Panc1 (cell line): Measurements from ENCODE around the gene INVS. TPM values are rescaled to one million over a fixed set of nuclear protein-coding genes. Genes with fewer than 3 reads are reported as not detected.

Experiments
- ATAC-seq: fragments of 200-7000 bp; cut with Tn5 transposase; 2 replicates; pipeline ENCODE4 v1.9.1; 2020; ENCODE audit warnings: mild to moderate bottlenecking, moderate library complexity
- BruUV-seq: library from RNA; stranded (reverse); fragments of 400-500 nt; replicated peaks from 2 replicates; lab custom pipeline; 2021; lab: Mats Ljungman, UMichigan
- CTCF ChIA-PET: fragments of 300-600 bp; sonication (Branson Sonifier 250); formaldehyde crosslinking; loops from one replicate; lab custom pipeline; 2022; ENCODE audit warnings: antibody characterized with exemption; lab: Charles Lee
- POLR2A ChIA-PET: fragments of 300-600 bp; sonication (Branson Sonifier 250); formaldehyde crosslinking; loops from one replicate; lab custom pipeline; 2022; ENCODE audit warnings: antibody characterized with exemption; lab: Charles Lee
- DNase-seq: peaks from one replicate; pipeline ENCODE4 v3.0.0-alpha.2; 2010; ENCODE audit warnings: low read depth, low spot score
- H3K27ac ChIP-seq: 2 replicates; pipeline ENCODE4 v1.5.1; 2011; ENCODE audit warnings: mild to moderate bottlenecking, low read length, inconsistent platforms
- H3K27me3 ChIP-seq: fragments of 200-500 bp; sonication (Bioruptor generic); 2 replicates; pipeline ENCODE4 v1.6.0; 2014; ENCODE audit warnings: low read length, inconsistent platforms; ENCODE audit not compliant: control insufficient read depth, insufficient read depth
- H3K36me3 ChIP-seq: fragments of 200-500 bp; sonication (Bioruptor generic); 2 replicates; pipeline ENCODE4 v1.5.1; 2014; ENCODE audit warnings: inconsistent platforms, mild to moderate bottlenecking, low read length, moderate library complexity; ENCODE audit not compliant: control insufficient read depth, insufficient read depth
- H3K4me1 ChIP-seq: 2 replicates; pipeline ENCODE4 v1.5.1; 2011; ENCODE audit warnings: inconsistent platforms, mild to moderate bottlenecking, low read length, moderate library complexity; ENCODE audit not compliant: control insufficient read depth, insufficient read depth
- H3K4me3 ChIP-seq, 2 experiments: 2 replicates each; pipeline ENCODE4 v1.5.1; 2011 to 2012; ENCODE audit warnings: low read depth in 2 of 2, low read length in 2 of 2, mild to moderate bottlenecking in 2 of 2, inconsistent platforms in 1 of 2, moderate library complexity in 1 of 2
- H3K9me3 ChIP-seq: fragments of 200-500 bp; sonication (Bioruptor generic); 2 replicates; pipeline ENCODE4 v1.5.1; 2014; ENCODE audit warnings: low read depth, mild to moderate bottlenecking, inconsistent platforms, low read length, moderate library complexity; ENCODE audit not compliant: control insufficient read depth, insufficient read depth
- CTCF ChIP-seq: fragments of 450-650 bp; IDR thresholded peaks from 2 replicates; pipeline ENCODE4 v1.5.1; 2017; ENCODE audit warnings: mild to moderate bottlenecking
- POLR2AphosphoS5 ChIP-seq: IDR thresholded peaks from 2 replicates; pipeline ENCODE4 v1.6.1; 2012; ENCODE audit warnings: mild to moderate bottlenecking, low read depth, low read length, moderate library complexity
- REST ChIP-seq, 2 experiments: IDR thresholded peaks; 2 replicates each; pipeline ENCODE4 v1.6.1; 2011 to 2012; ENCODE audit warnings: low read depth in 2 of 2, control low read depth in 1 of 2, low read length in 1 of 2, mild to moderate bottlenecking in 1 of 2, moderate library complexity in 1 of 2; ENCODE audit not compliant: insufficient read depth in 1 of 2
- SIN3A ChIP-seq: IDR thresholded peaks from 2 replicates; pipeline ENCODE4 v1.6.1; 2012; ENCODE audit warnings: low read depth, mild to moderate bottlenecking, low read length, moderate library complexity, borderline replicate concordance; ENCODE audit not compliant: insufficient read depth
- TCF7L2 ChIP-seq: IDR thresholded peaks from 2 replicates; pipeline ENCODE4 v1.6.1; 2011; ENCODE audit warnings: mild to moderate bottlenecking, low read depth, low read length, inconsistent platforms
- in situ Hi-C: cut with HindIII; loops from 2 replicates; pipeline ENCODE4 v1.10.0; 2016; ENCODE audit warnings: low sequenced_read_pairs, low pct_unique_long_range_greater_than_20kb
- intact Hi-C: fragments of 100-400 bp; cut with micrococcal nuclease; formaldehyde crosslinking; loops from one replicate; pipeline ENCODE4 v1.10.0; 2022; ENCODE audit not compliant: unreplicated experiment
- total RNA-seq: library from RNA; stranded (reverse); gene quantifications from one replicate; pipeline ENCODE4 v1.2.1, GENCODE V29; 2021; ENCODE audit not compliant: unreplicated experiment

The INVS gene
- total RNA-seq, 1 experiment from 2014 or later, result 8.2 TPM

- Histone ChIP-seq H3K27ac (no peak overlapping the region), H3K9me3 (no peaks in the 10 kb centered on the region), H3K4me1 (no peaks in the 10 kb centered on the region), H3K27me3 (no peaks in the 10 kb centered on the region), H3K4me3 (no peak overlapping the region), H3K36me3 (no peaks in the 10 kb centered on the region)
- TF ChIP-seq SIN3A (no peak), CTCF (no peak), REST (IDR thresholded peaks at IDR 0.05; ENCODE audit: insufficient read depth in 1 of 2, low read depth in 2 of 2, low read length in 1 of 2) (no peak), POLR2AphosphoS5 (no peak), TCF7L2 (no peak)
- no TSS peak for BruUV-seq
- DNase-seq (no peak), ATAC-seq (no peak)
- in situ Hi-C loops, result no loop called here
- intact Hi-C loops, result no loop called here
- ChIA-PET POLR2A (no interaction called here), CTCF (no interaction called here)
Measured at GRCh38 chr9:100206899-100207298, 107.9 kb downstream of the INVS start.

- in situ Hi-C loops, result no loop called here
Measured at GRCh38 chr9:100208673-100209072, 109.6 kb downstream of the INVS start.

More at GRCh38 chr9:100208673-100209072, 109.6 kb downstream of the INVS start:
- DNase-seq (no peak), ATAC-seq (no peak)
- no TSS peak for BruUV-seq
- Histone ChIP-seq H3K4me1 (no peaks in the 10 kb centered on the region), H3K27ac (no peak overlapping the region), H3K4me3 (no peak overlapping the region), H3K36me3 (no peaks in the 10 kb centered on the region), H3K9me3 (no peaks in the 10 kb centered on the region), H3K27me3 (no peaks in the 10 kb centered on the region)
- intact Hi-C loops, result no loop called here
- ChIA-PET POLR2A (no interaction called here), CTCF (no interaction called here)
- no peak for TF ChIP-seq REST (IDR thresholded peaks at IDR 0.05; ENCODE audit: insufficient read depth in 1 of 2, low read depth in 2 of 2, low read length in 1 of 2)
- TF ChIP-seq CTCF, result no peak
- TF ChIP-seq POLR2AphosphoS5, result no peak
- no peak for TF ChIP-seq SIN3A
- TF ChIP-seq TCF7L2, result no peak
